ENCODE results near the gene RINL. TPM values are rescaled to one million over a fixed set of nuclear protein-coding genes. Genes with fewer than 3 reads are reported as not detected.

Gene RINL
- total and polyA plus RNA-seq, 2 of the 8 experiments (the other 6 are each of a cell fraction or from before 2014, with no cell fraction given) = 11.1 to 11.9 TPM

DNA sequence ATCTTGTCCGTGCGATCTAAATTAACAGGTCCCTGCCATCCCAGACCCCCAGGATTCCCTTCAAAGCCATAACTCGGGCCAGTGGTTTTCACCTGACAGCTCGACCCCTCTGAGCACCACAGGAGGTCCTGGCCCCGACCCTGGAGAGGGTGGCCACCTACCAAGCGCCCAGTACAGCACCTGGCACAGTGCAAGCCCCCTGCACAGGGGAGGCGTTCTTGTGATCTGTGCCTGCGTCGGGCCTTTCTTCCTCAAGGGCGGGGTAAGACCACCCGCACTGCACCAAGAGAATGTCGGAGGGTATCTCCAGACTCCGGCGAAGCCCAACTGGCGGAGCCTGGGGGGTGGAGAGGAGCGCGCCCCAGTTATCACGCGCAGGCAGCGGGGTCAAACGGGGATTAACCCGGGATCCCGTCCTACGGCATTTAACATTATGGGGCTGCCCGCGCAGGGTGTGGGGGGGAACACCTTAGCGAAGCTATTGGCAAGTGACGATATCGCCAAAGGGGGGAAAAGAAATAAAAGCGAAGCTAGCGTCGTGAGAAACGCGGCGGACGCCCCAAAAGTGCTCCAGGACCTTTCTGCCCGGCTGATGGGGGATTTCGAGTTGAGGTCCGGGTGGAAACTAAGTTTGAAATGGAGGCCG, 27.0 kb downstream of the RINL start (continued):
- TF ChIP-seq YY1 (IDR thresholded peaks at IDR 0.05; ENCODE audit: low read depth, low read length) = no peak
- no peak for TF ChIP-seq SRF (IDR thresholded peaks at IDR 0.05; ENCODE audit: low read depth, low read length)
- TF ChIP-seq RNF2 (IDR thresholded peaks at IDR 0.05; ENCODE audit: borderline replicate concordance, low read depth, low read length, missing control alignments, poor library complexity, severe bottlenecking) = no peak
- no peak for TF ChIP-seq MAFK (IDR thresholded peaks at IDR 0.05; ENCODE audit: low read depth, low read length)
- TF ChIP-seq SAP30 (IDR thresholded peaks at IDR 0.05; ENCODE audit: insufficient read depth, insufficient replicate concordance, low read length) = peak; percentile 1
- no peak for TF ChIP-seq EZH2 (IDR thresholded peaks at IDR 0.05; ENCODE audit: low read depth, low read length, severe bottlenecking)
- no peak for TF ChIP-seq ZNF274 (IDR thresholded peaks at IDR 0.05; ENCODE audit: borderline replicate concordance, extremely low read depth, low read length)
- TF ChIP-seq POLR2AphosphoS5 (IDR thresholded peaks at IDR 0.05; ENCODE audit: low read depth, low read length) = no peak
- TF ChIP-seq KDM5A (IDR thresholded peaks at IDR 0.05; ENCODE audit: low read length) = no peak
- TF ChIP-seq CREB1 (IDR thresholded peaks at IDR 0.05) = no peak
- TF ChIP-seq SIX5 (IDR thresholded peaks at IDR 0.05; ENCODE audit: low read depth, low read length) = no peak
- 0 out of 4 replicates have a peak, but pooled peaks of 1 of the 2 experiments have one; percentile 25 for TF ChIP-seq HDAC2 (IDR thresholded peaks at IDR 0.05; ENCODE audit: borderline replicate concordance in 1 of 2, low read depth in 2 of 2, low read length in 2 of 2)
- TF ChIP-seq TAF1 (IDR thresholded peaks at IDR 0.05; ENCODE audit: low read depth, low read length) = no peak; the same call in 1 of the 2 replicates
- no peak for TF ChIP-seq CHD1 (IDR thresholded peaks at IDR 0.05; ENCODE audit: low read depth, low read length)

Measured in H1 (cell line).